HCT116 (cell line): Measurements from ENCODE around the gene HBM. TPM values are rescaled to one million over a fixed set of nuclear protein-coding genes. Genes with fewer than 3 reads are reported as not detected.

Experiments used
- ATAC-seq: fragments of 200-7000 bp; cut with Tn5 transposase; 2 replicates; pipeline ENCODE4 v1.9.1; 2020; ENCODE audit warnings: mild to moderate bottlenecking, moderate library complexity
- BruUV-seq: library from RNA; stranded (reverse); fragments of 400-500 nt; replicated peaks from 2 replicates; lab custom pipeline; 2021; lab: Mats Ljungman, UMichigan
- CTCF ChIA-PET: fragments of 300-600 bp; sonication (Branson Sonifier 250); formaldehyde crosslinking; loops from one replicate; lab custom pipeline; 2021; ENCODE audit warnings: antibody characterized with exemption; lab: Charles Lee
- POLR2A ChIA-PET: fragments of 300-600, 350-600 bp; sonication (Branson Sonifier 250); formaldehyde crosslinking; loops from one replicate; lab custom pipeline; 2021; ENCODE audit warnings: antibody characterized with exemption; lab: Charles Lee
- RAD21 ChIA-PET, 2 experiments: fragments of 300-600 bp; sonication (Branson Sonifier 250); formaldehyde crosslinking; loops; one replicate each; lab custom pipeline; 2023; ENCODE audit warnings: low total read pairs in 2 of 2; ENCODE audit not compliant: uncharacterized antibody in 2 of 2, unreplicated experiment in 2 of 2, low non-redundant PET in 1 of 2; lab: Charles Lee
- DNase-seq: peaks from one replicate; pipeline ENCODE4 v3.0.0-alpha.2; 2010; ENCODE audit warnings: low read depth, low spot score
- H2AFZ ChIP-seq: fragments of 200-600 bp; shearing (Covaris generic), sonication (generic); 2 replicates; pipeline ENCODE4 v1.6.1; 2017; ENCODE audit warnings: low read depth, mixed run types, mixed read lengths, antibody characterized with exemption, low read length; ENCODE audit not compliant: poor library complexity, severe bottlenecking
- H3K27ac ChIP-seq: 2 replicates; pipeline ENCODE4 v1.5.1; 2012; ENCODE audit warnings: low read depth, low read length
- H3K27me3 ChIP-seq: fragments of 200-600 bp; sonication (generic); 2 replicates; pipeline ENCODE4 v1.6.1; 2016; ENCODE audit warnings: mixed run types, low read length, mixed read lengths; ENCODE audit not compliant: insufficient read depth
- H3K36me3 ChIP-seq, 2 experiments: fragments of 200-500 bp in 1 of 2; fragments of 200-600 bp in 1 of 2; sonication (Bioruptor generic) in 1 of 2; sonication (generic) in 1 of 2; 2 replicates each; pipeline versions ENCODE4 v1.5.1 to v1.6.1; 2014 to 2016; ENCODE audit warnings: low read length in 2 of 2, inconsistent platforms in 1 of 2, mixed read lengths in 1 of 2, mixed run types in 1 of 2; ENCODE audit not compliant: insufficient read depth in 2 of 2, control insufficient read depth in 1 of 2
- H3K4me1 ChIP-seq, 2 experiments: fragments of 200-600 bp in 1 of 2; sonication (generic) in 1 of 2; 2 replicates each; pipeline versions ENCODE4 v1.5.1 to v1.6.1; 2012 to 2017; ENCODE audit warnings: low read length in 2 of 2, inconsistent platforms in 1 of 2, mild to moderate bottlenecking in 1 of 2, mixed read lengths in 1 of 2, mixed run types in 1 of 2, moderate library complexity in 1 of 2; ENCODE audit not compliant: insufficient read depth in 2 of 2, control insufficient read depth in 1 of 2
- H3K4me2 ChIP-seq: fragments of 200-600 bp; sonication (generic); 2 replicates; pipeline ENCODE4 v1.6.1; 2017; ENCODE audit warnings: mixed run types, low read length, mixed read lengths
- H3K4me3 ChIP-seq, 2 experiments: fragments of 200-600 bp in 1 of 2; sonication (generic) in 1 of 2; replicated peaks in 1 of 2; 2 replicates each; pipeline ENCODE4 v1.5.1; 2011 to 2016; ENCODE audit warnings: low read length in 2 of 2, control low read depth in 1 of 2, low read depth in 1 of 2, mild to moderate bottlenecking in 1 of 2, mixed read lengths in 1 of 2, mixed run types in 1 of 2
- H3K79me2 ChIP-seq: fragments of 200-600 bp; sonication (generic); 2 replicates; pipeline ENCODE4 v1.6.1; 2017; ENCODE audit warnings: mild to moderate bottlenecking, mixed run types, low read length, moderate library complexity, mixed read lengths; ENCODE audit not compliant: insufficient read depth
- H3K9ac ChIP-seq: fragments of 200-600 bp; sonication (generic); 2 replicates; pipeline ENCODE4 v1.6.1; 2016; ENCODE audit warnings: low read length, mixed read lengths
- H3K9me2 ChIP-seq: fragments of 200-600 bp; sonication (generic), shearing (Covaris generic); 2 replicates; pipeline ENCODE4 v1.6.1; 2017; ENCODE audit warnings: mixed run types, mild to moderate bottlenecking, moderate library complexity; ENCODE audit not compliant: insufficient read depth
- H3K9me3 ChIP-seq, 2 experiments: fragments of 200-500 bp in 1 of 2; fragments of 200-600 bp in 1 of 2; sonication (Bioruptor generic) in 1 of 2; sonication (generic) in 1 of 2; 2 replicates each; pipeline ENCODE4 v1.6.1; 2014 to 2017; ENCODE audit warnings: low read length in 2 of 2, mixed read lengths in 2 of 2, inconsistent platforms in 1 of 2, low read depth in 1 of 2, mild to moderate bottlenecking in 1 of 2, mixed run types in 1 of 2, moderate library complexity in 1 of 2; ENCODE audit not compliant: control insufficient read depth in 1 of 2, insufficient read depth in 1 of 2
- H4K20me1 ChIP-seq: fragments of 200-600 bp; sonication (generic), shearing (Covaris generic); 2 replicates; pipeline ENCODE4 v1.6.1; 2017; ENCODE audit warnings: mixed run types, mild to moderate bottlenecking, moderate library complexity; ENCODE audit not compliant: insufficient read depth
- CBX3 ChIP-seq: IDR thresholded peaks from 2 replicates; pipeline ENCODE4 v1.6.1; 2012; ENCODE audit warnings: low read depth
- CEBPB ChIP-seq: IDR thresholded peaks from 2 replicates; pipeline ENCODE4 v1.6.1; 2012; ENCODE audit warnings: low read depth
- EGR1 ChIP-seq: IDR thresholded peaks from 2 replicates; pipeline ENCODE4 v1.6.1; 2012; ENCODE audit warnings: low read depth
- ELF1 ChIP-seq: IDR thresholded peaks from 2 replicates; pipeline ENCODE4 v1.6.1; 2012; ENCODE audit warnings: low read depth, borderline replicate concordance
- EZH2 ChIP-seq: fragments of 200-600 bp; sonication (generic); IDR thresholded peaks from 2 replicates; pipeline ENCODE4 v1.6.1; 2017; ENCODE audit warnings: antibody characterized with exemption, mixed run types
- EZH2phosphoT487 ChIP-seq: fragments of 200-600 bp; IDR thresholded peaks from 2 replicates; pipeline ENCODE4 v1.6.1; 2018; ENCODE audit warnings: antibody characterized with exemption, borderline replicate concordance
- FOSL1 ChIP-seq: IDR thresholded peaks from 2 replicates; pipeline ENCODE4 v1.6.1; 2012; ENCODE audit warnings: low read depth
- JUND ChIP-seq: IDR thresholded peaks from 2 replicates; pipeline ENCODE4 v1.6.1; 2012
- POLR2AphosphoS5 ChIP-seq: IDR thresholded peaks from 2 replicates; pipeline ENCODE4 v1.6.1; 2011; ENCODE audit warnings: mild to moderate bottlenecking, low read depth, low read length, moderate library complexity
- SIN3A ChIP-seq: IDR thresholded peaks from 2 replicates; pipeline ENCODE4 v1.6.1; 2012; ENCODE audit warnings: low read depth
- TCF7L2 ChIP-seq: IDR thresholded peaks from 2 replicates; pipeline ENCODE4 v1.7.0; 2011; ENCODE audit warnings: borderline replicate concordance, inconsistent platforms; ENCODE audit not compliant: insufficient read depth, insufficient read length; ENCODE audit errors: extremely low read depth
- YY1 ChIP-seq: IDR thresholded peaks from 2 replicates; pipeline ENCODE4 v1.6.1; 2011; ENCODE audit warnings: low read length, low read depth, moderate library complexity, mild to moderate bottlenecking; ENCODE audit not compliant: insufficient replicate concordance; ENCODE audit errors: extremely low read depth
- ZNF274 ChIP-seq: fragments of 200-500 bp; sonication (Bioruptor generic); IDR thresholded peaks from 2 replicates; pipeline ENCODE4 v1.6.1; 2014; ENCODE audit warnings: mild to moderate bottlenecking, low read depth, low read length, inconsistent platforms
- intact Hi-C: fragments of 100-400 bp; cut with micrococcal nuclease; formaldehyde crosslinking; loops from 2 replicates; pipeline ENCODE4 v1.10.0; 2022
- total RNA-seq: library from RNA; stranded (reverse); gene quantifications from one replicate; pipeline ENCODE4 v1.2.1, GENCODE V29; 2021; ENCODE audit not compliant: unreplicated experiment
- TF ChIP-seq, protein P1 (sequence below): IDR thresholded peaks from 2 replicates; pipeline ENCODE4 v1.6.1; 2012
- TF ChIP-seq, protein P2 (sequence below): IDR thresholded peaks from 2 replicates; pipeline ENCODE4 v1.6.1; 2011; ENCODE audit warnings: mild to moderate bottlenecking, low read length, moderate library complexity; ENCODE audit not compliant: insufficient replicate concordance; ENCODE audit errors: extremely low read depth
- TF ChIP-seq, protein P3 (sequence below): IDR thresholded peaks from 2 replicates; pipeline ENCODE4 v1.6.1; 2012; ENCODE audit warnings: low read depth

The HBM gene
- total RNA-seq, 1 experiment from 2014 or later, result not detected

DNA sequence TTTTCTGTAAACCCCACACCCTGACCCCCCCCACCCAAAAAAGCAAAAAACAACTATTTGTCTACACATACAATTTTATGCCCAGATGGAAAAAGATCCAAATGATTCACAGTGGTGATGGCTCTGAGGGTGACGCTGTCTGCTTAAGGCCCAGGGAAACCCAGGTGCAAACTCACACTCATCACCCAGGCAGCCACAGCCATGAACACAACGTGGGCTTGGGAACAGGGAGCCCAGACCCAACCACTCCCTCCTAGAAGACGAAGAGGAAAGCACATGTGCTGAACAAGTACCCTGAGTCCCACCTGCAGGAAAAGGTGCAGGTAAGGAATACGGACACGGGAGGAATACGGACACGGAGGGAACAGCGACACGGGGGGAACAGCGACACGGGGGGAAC is 19.9 kb downstream of the HBM start:
- Histone ChIP-seq H4K20me1 (no peaks in the 10 kb centered on the region), H3K9me3 (no peaks in the 10 kb centered on the region), H3K9me2 (no peaks in the 10 kb centered on the region), H3K4me1 (no peaks in the 10 kb centered on the region), H3K79me2 (no peaks in the 10 kb centered on the region), H3K27me3 (no peaks in the 10 kb centered on the region), H3K9ac (no peak overlapping the region), H3K4me2 (no peak overlapping the region)
- ChIA-PET RAD21 (no interaction called here), POLR2A (no interaction called here)
- intact Hi-C loops, result no loop called here
- no peak for DNase-seq
- no peak for ATAC-seq
- TF ChIP-seq FOSL1 (no peak), ZNF274 (no peak), ELF1 (no peak), TCF7L2 (no peak), JUND (no peak), EGR1 (no peak), EZH2phosphoT487 (no peak), YY1 (no peak), POLR2AphosphoS5 (no peak), SIN3A (no peak), CEBPB (no peak), CBX3 (no peak), EZH2 (no peak)
- TF ChIP-seq, protein P1, sequence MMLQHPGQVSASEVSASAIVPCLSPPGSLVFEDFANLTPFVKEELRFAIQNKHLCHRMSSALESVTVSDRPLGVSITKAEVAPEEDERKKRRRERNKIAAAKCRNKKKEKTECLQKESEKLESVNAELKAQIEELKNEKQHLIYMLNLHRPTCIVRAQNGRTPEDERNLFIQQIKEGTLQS, result no peak
- TF ChIP-seq, protein P2, sequence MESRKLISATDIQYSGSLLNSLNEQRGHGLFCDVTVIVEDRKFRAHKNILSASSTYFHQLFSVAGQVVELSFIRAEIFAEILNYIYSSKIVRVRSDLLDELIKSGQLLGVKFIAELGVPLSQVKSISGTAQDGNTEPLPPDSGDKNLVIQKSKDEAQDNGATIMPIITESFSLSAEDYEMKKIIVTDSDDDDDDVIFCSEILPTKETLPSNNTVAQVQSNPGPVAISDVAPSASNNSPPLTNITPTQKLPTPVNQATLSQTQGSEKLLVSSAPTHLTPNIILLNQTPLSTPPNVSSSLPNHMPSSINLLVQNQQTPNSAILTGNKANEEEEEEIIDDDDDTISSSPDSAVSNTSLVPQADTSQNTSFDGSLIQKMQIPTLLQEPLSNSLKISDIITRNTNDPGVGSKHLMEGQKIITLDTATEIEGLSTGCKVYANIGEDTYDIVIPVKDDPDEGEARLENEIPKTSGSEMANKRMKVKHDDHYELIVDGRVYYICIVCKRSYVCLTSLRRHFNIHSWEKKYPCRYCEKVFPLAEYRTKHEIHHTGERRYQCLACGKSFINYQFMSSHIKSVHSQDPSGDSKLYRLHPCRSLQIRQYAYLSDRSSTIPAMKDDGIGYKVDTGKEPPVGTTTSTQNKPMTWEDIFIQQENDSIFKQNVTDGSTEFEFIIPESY, result no peak
- TF ChIP-seq, protein P3, sequence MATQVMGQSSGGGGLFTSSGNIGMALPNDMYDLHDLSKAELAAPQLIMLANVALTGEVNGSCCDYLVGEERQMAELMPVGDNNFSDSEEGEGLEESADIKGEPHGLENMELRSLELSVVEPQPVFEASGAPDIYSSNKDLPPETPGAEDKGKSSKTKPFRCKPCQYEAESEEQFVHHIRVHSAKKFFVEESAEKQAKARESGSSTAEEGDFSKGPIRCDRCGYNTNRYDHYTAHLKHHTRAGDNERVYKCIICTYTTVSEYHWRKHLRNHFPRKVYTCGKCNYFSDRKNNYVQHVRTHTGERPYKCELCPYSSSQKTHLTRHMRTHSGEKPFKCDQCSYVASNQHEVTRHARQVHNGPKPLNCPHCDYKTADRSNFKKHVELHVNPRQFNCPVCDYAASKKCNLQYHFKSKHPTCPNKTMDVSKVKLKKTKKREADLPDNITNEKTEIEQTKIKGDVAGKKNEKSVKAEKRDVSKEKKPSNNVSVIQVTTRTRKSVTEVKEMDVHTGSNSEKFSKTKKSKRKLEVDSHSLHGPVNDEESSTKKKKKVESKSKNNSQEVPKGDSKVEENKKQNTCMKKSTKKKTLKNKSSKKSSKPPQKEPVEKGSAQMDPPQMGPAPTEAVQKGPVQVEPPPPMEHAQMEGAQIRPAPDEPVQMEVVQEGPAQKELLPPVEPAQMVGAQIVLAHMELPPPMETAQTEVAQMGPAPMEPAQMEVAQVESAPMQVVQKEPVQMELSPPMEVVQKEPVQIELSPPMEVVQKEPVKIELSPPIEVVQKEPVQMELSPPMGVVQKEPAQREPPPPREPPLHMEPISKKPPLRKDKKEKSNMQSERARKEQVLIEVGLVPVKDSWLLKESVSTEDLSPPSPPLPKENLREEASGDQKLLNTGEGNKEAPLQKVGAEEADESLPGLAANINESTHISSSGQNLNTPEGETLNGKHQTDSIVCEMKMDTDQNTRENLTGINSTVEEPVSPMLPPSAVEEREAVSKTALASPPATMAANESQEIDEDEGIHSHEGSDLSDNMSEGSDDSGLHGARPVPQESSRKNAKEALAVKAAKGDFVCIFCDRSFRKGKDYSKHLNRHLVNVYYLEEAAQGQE, result no peak
- TF ChIP-seq, all 23 proteins: peak for 0
- no peak overlapping the region for H3K27ac ChIP-seq
- no peak overlapping the region for H3K4me3 ChIP-seq
- no peak overlapping the region for H2AFZ ChIP-seq
- no TSS peak for BruUV-seq
- H3K36me3 ChIP-seq, result peaks cover 0 to 2% of the 10 kb centered on the region in 2 experiments; a peak in 1 of 4 replicates
- CTCF ChIA-PET, result no interaction called here
